ENCODE data around the gene NEURL1.
"Not testable (repeated sequence)": the region's sequence is repeated elsewhere in the genome, so short reads cannot be mapped to it uniquely, and the experiment has no call there.

Gene NEURL1

DNA sequence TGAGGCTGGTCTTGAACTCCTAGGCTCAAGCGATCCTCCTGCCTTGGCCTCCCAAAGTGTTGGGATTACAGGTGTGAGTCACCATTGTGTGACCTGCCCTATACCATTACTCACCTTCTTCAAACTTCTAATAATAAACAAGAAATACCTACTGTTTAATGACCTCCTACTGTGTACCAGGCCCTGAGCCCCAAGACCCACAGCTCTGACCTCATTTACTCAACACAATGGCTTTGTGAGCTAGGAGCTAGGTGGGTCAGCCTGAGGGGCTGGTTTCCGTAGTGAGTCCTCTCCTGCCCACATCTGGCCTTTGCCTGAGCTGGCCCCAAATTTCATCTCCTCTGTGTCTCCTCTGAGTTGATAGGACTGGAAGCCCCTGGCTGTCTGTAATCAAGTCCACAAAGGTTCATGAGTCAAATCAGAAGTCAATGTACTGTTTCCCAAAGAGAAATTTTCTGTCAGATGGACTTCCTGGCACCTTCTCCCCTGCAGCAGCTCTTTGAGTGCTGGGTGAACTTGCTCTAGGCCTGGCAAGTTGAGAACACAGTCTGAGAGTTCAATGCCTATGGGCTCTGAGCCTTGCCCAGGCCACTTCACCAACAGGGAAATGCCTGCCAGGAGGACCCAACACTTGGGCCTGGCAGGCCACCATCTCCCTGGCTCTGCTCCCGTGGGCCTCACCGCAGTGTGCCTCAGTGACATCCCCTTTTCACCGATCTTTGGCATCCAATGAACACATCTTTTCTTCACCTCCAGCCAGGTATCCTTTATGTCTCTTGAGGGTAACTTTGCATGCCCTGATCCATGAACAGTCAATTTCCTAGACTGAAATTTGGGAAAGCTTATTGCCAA, 24.0 kb downstream of the NEURL1 start:
- TF ChIP-seq, protein P1, sequence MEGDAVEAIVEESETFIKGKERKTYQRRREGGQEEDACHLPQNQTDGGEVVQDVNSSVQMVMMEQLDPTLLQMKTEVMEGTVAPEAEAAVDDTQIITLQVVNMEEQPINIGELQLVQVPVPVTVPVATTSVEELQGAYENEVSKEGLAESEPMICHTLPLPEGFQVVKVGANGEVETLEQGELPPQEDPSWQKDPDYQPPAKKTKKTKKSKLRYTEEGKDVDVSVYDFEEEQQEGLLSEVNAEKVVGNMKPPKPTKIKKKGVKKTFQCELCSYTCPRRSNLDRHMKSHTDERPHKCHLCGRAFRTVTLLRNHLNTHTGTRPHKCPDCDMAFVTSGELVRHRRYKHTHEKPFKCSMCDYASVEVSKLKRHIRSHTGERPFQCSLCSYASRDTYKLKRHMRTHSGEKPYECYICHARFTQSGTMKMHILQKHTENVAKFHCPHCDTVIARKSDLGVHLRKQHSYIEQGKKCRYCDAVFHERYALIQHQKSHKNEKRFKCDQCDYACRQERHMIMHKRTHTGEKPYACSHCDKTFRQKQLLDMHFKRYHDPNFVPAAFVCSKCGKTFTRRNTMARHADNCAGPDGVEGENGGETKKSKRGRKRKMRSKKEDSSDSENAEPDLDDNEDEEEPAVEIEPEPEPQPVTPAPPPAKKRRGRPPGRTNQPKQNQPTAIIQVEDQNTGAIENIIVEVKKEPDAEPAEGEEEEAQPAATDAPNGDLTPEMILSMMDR (IDR thresholded peaks at IDR 0.05; ENCODE audit: insufficient read depth, low read depth, low read length, missing control alignments), result no peak
- DNase-seq (ENCODE audit: low read depth), result no peak

DNA sequence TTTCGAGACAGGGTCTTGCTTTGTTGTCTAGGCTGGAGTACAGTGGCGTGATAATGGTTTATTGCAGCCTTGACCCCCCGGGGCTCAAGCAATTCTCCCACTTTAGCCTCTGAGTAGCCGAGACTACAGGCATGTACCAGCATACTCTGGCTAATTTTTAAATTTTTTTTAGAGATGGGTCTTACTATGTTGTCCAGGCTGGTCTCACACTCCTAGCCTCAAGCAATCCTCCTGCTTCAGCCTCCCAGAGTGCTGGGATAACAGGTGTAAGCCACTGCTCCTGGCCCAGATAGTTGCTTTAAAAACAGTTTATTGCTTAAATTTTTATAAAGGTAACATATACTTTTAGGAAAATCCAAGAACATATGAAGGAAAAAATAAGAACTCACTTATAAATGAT, 26.3 kb downstream of the NEURL1 start:
- no peak for DNase-seq (ENCODE audit: low read depth)
- H3K4me3 ChIP-seq (ENCODE audit: low read depth, low read length), result no peak overlapping the region
- TF ChIP-seq, protein P1 (IDR thresholded peaks at IDR 0.05; ENCODE audit: insufficient read depth, low read depth, low read length, missing control alignments), result no peak

More for the DNA sequence above, 24.0 kb downstream of the NEURL1 start:
- H3K4me3 ChIP-seq (ENCODE audit: low read depth, low read length), result no peak overlapping the region

DNA sequence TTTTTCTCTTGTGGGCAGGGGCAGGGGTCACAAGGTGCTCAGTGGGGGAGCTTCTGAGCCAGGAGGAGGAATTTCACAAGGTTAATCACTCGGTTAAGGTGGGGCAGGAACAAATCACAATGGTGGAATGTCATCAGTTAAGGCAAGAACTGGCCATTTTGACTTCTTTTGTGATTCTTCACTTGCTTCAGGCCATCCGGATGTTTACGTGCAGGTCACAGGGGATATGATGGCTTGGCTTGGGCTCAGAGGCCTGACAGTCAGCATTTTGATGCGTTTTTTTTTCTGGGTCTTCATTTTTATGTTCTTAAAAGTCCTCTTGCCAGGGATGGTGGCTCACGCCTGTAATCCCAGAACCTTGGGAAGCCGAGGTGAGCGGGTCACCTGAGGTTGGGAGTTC, 28.5 kb downstream of the NEURL1 start:
- DNase-seq (ENCODE audit: low read depth); H3K4me3 ChIP-seq (ENCODE audit: low read depth, low read length): not testable (repeated sequence)

DNA sequence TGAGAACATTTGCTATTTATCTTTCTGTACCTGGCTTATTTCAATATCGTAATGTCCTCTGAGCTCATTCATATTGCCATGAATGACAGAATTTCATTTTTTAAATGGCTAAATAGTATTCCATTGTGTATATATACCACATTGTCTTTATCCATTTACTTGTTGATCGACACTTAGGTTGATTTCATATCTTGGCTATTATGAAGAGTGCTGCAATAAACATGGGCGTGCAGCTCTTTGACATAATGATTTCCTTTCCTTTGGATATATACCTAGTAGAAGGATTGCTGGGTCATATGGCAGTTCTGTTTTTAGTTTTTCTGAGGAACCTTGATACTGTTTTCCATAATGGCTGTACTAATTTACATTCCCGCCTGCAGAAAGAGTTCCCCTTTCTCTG, 30.2 kb downstream of the NEURL1 start:
- H3K4me3 ChIP-seq (ENCODE audit: low read depth, low read length), result no peak overlapping the region
- no peak for DNase-seq (ENCODE audit: low read depth)
- TF ChIP-seq, protein P1 (IDR thresholded peaks at IDR 0.05; ENCODE audit: insufficient read depth, low read depth, low read length, missing control alignments), result no peak

DNA sequence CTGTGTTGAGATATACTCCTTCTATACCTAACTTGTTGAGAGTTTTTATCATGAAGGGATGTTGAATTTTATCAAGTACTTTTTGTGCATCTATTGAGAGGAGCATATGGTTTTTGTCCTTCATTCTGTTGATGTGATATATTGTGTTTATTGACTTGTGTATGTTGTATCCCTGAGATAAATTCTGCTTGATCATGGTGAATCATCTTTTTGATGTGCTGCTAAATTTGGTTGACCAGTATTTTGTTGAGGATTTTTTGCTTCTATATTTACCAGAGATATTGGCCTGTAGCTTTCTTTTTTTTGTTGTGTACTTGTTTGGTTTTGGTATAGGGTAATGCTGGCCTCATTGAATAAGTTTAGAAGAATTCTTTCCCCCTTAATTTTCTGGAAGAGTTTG, 32.4 kb downstream of the NEURL1 start:
- no peak for DNase-seq (ENCODE audit: low read depth)
- TF ChIP-seq, protein P1 (IDR thresholded peaks at IDR 0.05; ENCODE audit: insufficient read depth, low read depth, low read length, missing control alignments), result no peak
- no peak overlapping the region for H3K4me3 ChIP-seq (ENCODE audit: low read depth, low read length)

DNA sequence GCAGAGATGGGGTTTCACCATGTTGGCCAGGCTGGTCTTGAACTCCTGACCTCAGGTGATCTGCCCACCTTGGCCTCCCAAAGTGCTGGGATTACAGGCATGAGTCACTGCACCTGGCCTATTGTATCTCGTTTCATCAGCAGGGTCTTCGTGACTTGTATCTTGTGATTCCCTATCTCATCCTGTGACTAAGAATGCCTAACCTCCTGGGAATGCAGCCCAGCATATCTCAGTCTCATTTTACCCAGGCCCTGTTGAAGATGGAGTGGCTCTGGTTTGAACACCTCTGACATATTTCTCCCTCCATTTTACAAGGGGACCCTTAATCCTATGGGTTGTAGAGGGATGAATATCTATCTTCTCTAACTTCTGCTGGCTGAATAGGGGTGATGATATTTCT, 34.0 kb downstream of the NEURL1 start:
- not testable (repeated sequence) for H3K4me3 ChIP-seq (ENCODE audit: low read depth, low read length); DNase-seq (ENCODE audit: low read depth)

DNA sequence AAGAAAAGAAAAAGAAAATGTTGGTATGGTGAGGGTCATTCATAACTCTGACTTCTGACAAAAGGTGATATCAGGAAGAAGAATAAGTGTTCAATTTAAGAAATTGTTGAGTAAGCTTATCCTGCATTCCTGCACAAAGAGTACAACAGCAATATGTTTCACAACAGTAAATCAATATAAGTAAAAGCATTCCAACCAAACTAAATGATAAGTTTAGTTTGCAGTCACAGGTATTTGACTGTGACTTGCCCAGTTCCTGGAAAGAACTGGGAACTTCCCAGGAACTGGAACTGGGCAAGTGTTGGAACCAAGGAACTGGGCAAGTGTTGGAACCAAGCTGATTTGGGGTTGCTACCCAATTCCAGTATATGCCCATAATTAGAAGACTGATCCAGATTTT, 35.0 kb downstream of the NEURL1 start:
- H3K4me3 ChIP-seq (ENCODE audit: low read depth, low read length), result no peak overlapping the region
- TF ChIP-seq, protein P1 (IDR thresholded peaks at IDR 0.05; ENCODE audit: insufficient read depth, low read depth, low read length, missing control alignments), result no peak
- no peak for DNase-seq (ENCODE audit: low read depth)

DNA sequence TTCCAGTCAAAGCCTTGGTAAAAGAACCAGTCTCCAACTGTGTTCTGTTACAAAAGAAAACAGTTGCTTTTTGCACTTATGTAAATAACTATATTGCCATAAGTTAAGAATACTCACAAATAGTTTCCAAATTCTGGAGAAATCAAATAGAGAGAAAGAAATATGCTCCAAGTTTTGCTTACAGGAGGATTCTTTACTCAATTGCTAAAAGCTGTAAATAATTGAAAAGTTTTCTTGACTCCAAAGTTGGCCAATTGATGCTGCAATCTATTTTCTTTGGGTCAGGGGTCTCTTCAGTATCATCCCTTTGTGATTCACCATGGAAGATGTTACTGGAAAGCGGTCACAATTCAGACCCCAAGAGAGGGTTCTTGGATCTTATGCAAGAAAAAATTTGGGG, 36.0 kb downstream of the NEURL1 start:
- no peak for DNase-seq (ENCODE audit: low read depth)
- no peak overlapping the region for H3K4me3 ChIP-seq (ENCODE audit: low read depth, low read length)
- TF ChIP-seq, protein P1 (IDR thresholded peaks at IDR 0.05; ENCODE audit: insufficient read depth, low read depth, low read length, missing control alignments), result no peak
